Measurements from ENCODE around the gene TCERG1L. TPM values are rescaled to one million over a fixed set of nuclear protein-coding genes. Genes with fewer than 3 reads are reported as not detected.

Gene TCERG1L
- total RNA-seq, 2 donors from 2014 or later, result 0.12 TPM; not detected in 1

DNA sequence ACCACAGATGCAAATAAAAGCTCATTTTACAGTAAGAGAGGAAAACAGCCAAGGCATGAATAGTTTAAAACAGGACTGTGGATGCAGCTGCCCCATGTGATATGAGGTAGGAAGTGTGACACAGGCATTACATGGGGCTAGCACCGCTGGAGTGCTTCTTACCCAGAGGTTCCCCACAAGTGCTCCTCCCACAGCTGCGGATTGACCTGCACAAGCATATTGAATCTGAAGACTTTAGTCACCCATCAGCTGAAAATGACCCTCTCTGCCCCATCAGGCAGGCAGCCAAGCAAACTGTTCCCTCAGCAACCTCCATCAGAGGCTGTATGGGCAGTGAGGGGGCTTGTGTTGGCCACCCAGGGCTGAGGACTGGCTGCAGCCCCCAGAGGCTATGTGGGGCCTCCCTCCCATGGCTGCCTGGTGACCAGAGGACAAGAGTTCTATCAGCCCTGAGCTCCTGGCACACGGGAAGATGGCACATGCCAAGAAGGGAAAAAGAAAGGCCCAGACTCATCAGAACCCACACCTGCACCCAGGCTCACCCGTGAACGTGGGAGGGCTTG, 98.7 kb downstream of the TCERG1L start:
- H3K4me3 ChIP-seq, result no peak overlapping the region
- H3K36me3 ChIP-seq, result no peaks in the 10 kb centered on the region
- H3K27me3 ChIP-seq, result no peaks in the 10 kb centered on the region
- TF ChIP-seq, protein P1, sequence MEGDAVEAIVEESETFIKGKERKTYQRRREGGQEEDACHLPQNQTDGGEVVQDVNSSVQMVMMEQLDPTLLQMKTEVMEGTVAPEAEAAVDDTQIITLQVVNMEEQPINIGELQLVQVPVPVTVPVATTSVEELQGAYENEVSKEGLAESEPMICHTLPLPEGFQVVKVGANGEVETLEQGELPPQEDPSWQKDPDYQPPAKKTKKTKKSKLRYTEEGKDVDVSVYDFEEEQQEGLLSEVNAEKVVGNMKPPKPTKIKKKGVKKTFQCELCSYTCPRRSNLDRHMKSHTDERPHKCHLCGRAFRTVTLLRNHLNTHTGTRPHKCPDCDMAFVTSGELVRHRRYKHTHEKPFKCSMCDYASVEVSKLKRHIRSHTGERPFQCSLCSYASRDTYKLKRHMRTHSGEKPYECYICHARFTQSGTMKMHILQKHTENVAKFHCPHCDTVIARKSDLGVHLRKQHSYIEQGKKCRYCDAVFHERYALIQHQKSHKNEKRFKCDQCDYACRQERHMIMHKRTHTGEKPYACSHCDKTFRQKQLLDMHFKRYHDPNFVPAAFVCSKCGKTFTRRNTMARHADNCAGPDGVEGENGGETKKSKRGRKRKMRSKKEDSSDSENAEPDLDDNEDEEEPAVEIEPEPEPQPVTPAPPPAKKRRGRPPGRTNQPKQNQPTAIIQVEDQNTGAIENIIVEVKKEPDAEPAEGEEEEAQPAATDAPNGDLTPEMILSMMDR (IDR thresholded peaks at IDR 0.05), result no peak
- no peaks in the 10 kb centered on the region for H3K4me1 ChIP-seq
- DNase-seq (ENCODE audit: low spot score), result no peak
- no peaks in the 10 kb centered on the region for H3K9me3 ChIP-seq
- no peak overlapping the region for H3K27ac ChIP-seq

DNA sequence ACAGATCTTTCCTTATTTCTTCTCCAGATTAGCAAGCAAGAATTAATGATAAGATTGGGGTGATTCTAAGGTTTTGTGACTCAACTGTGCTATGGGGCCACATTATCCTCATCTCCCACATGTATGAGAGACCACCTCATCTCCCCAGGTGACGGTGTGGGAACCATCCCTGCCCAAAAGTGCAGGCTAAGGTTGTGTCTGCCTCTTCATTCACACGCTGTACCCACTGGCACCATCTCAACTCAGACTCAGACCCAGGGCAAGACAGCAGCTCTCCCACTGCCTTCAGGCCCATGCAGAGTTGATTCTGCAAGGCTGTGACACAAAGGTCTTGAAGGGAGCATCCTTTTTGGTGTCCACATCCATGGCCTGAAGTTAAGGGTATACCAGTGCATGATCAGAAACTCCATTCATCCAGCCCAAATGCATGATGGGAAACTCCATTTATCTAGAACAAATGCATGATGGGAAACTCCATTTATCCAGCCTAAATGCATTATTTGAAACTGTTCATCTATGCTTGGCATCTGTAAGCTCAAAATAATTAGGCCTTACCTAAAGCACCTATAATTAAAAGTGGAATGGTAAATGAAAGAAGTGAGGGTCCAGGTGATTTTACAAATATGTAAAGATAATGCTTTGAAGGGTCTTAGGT, 99.4 kb downstream of the TCERG1L start:
- H3K27me3 ChIP-seq, result no peaks in the 10 kb centered on the region
- no peaks in the 10 kb centered on the region for H3K36me3 ChIP-seq
- H3K4me3 ChIP-seq, result no peak overlapping the region
- H3K9me3 ChIP-seq, result no peaks in the 10 kb centered on the region
- H3K27ac ChIP-seq, result no peak overlapping the region
- no peaks in the 10 kb centered on the region for H3K4me1 ChIP-seq
- TF ChIP-seq, protein P1 (IDR thresholded peaks at IDR 0.05), result no peak
- DNase-seq (ENCODE audit: low spot score), result no peak

DNA sequence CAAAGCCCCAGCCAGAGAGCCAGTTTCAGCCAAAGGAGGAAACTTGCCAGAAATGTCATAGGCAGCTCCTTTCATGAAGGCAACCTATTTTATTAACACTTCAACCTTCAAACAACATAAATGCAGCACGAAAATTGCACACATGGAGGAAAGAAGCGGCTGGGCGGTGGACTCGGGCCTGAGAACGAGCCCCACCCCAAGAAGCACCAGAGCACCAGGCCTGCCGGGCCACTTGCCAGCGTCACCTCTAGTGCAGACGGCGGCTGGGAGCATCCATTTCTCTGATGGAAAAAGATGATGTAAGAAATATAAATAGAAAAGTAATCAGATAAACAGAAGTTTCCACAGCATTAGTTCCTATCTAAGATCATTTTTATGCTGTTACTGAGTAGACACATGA, 100.0 kb downstream of the TCERG1L start:
- Histone ChIP-seq H3K36me3 (no peaks in the 10 kb centered on the region), H3K27ac (no peak overlapping the region), H3K4me1 (no peaks in the 10 kb centered on the region), H3K27me3 (no peaks in the 10 kb centered on the region), H3K9me3 (no peaks in the 10 kb centered on the region), H3K4me3 (no peak overlapping the region)
- TF ChIP-seq, protein P1 (IDR thresholded peaks at IDR 0.05), result no peak
- no peak for DNase-seq (ENCODE audit: low spot score)

DNA sequence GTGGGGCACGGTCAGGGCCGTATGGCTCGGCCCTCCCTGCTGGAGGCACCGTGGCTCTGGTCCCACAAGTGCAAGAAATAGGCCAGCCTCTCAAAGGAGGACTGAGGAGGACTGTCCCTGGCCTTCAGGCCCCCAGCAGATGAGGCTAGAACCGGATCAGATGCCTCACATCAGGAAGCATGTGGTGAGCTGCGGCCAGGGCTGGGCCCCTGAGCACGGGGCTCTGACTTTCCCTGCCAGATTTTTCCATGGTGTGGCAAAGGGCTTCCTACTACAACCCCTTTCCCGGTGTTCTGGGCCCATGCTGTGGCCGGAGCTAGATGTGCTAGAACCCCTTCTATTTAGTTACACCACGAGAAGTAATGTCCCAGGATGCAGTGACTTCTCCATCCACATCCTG, 100.4 kb downstream of the TCERG1L start:
- Histone ChIP-seq H3K27ac (no peak overlapping the region), H3K36me3 (no peaks in the 10 kb centered on the region), H3K9me3 (no peaks in the 10 kb centered on the region), H3K4me3 (no peak overlapping the region), H3K27me3 (no peaks in the 10 kb centered on the region), H3K4me1 (no peaks in the 10 kb centered on the region)
- TF ChIP-seq, protein P1 (IDR thresholded peaks at IDR 0.05), result no peak
- DNase-seq (ENCODE audit: low spot score), result no peak

DNA sequence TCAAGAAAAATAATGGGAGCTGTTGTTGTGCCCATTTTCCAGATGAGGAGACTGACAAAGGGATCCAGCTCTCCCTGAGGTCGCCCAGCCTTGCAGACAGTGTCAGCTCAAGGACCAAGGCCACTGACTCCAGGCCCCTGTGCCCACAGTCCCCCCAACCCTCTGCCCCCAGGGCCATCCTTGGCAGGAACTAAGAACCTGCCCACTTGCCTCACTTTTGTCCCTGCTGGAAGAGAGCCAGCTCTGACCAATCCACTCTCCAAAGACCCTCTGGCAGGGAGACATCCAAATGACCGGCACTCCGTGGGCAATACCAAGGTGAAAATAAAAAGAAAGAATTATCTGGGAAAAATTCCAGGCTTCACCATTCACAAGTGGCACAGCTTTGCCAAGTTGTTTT, 101.3 kb downstream of the TCERG1L start:
- Histone ChIP-seq H3K4me1 (no peaks in the 10 kb centered on the region), H3K27ac (no peak overlapping the region), H3K36me3 (no peaks in the 10 kb centered on the region), H3K4me3 (no peak overlapping the region), H3K9me3 (no peaks in the 10 kb centered on the region), H3K27me3 (no peaks in the 10 kb centered on the region)
- TF ChIP-seq, protein P1 (IDR thresholded peaks at IDR 0.05), result no peak
- DNase-seq (ENCODE audit: low spot score), result no peak

Data from right atrium auricular region (tissue), 2 donors.